T-helper 1 cell treated with Interleukin-12 subunit alpha and Interleukin-12 subunit beta and Interleukin-4 antibody, amounts not matched to agents 30 μg/mL and 1 μg/mL, for 36 hours (primary cell): Measurements from ENCODE around the gene ZFP62.

Experiments
- H3K27ac Mint-ChIP-seq: one replicate; pipeline ENCODE4 v1.8.0; 2021; ENCODE audit warnings: mild to moderate bottlenecking, mixed read lengths
- H3K27me3 Mint-ChIP-seq: one replicate; pipeline ENCODE4 v1.8.0; 2021; ENCODE audit warnings: low read depth, mixed read lengths
- H3K36me3 Mint-ChIP-seq: one replicate; pipeline ENCODE4 v1.8.0; 2021; ENCODE audit warnings: low read depth, mixed read lengths
- H3K4me1 Mint-ChIP-seq: one replicate; pipeline ENCODE4 v1.8.0; 2021; ENCODE audit warnings: low read depth, mixed read lengths
- H3K4me3 Mint-ChIP-seq: one replicate; pipeline ENCODE4 v1.8.0; 2021; ENCODE audit warnings: mild to moderate bottlenecking, moderate library complexity, mixed read lengths
- H3K9me3 Mint-ChIP-seq: one replicate; pipeline ENCODE4 v1.8.0; 2021; ENCODE audit warnings: mixed read lengths

The ZFP62 gene

DNA sequence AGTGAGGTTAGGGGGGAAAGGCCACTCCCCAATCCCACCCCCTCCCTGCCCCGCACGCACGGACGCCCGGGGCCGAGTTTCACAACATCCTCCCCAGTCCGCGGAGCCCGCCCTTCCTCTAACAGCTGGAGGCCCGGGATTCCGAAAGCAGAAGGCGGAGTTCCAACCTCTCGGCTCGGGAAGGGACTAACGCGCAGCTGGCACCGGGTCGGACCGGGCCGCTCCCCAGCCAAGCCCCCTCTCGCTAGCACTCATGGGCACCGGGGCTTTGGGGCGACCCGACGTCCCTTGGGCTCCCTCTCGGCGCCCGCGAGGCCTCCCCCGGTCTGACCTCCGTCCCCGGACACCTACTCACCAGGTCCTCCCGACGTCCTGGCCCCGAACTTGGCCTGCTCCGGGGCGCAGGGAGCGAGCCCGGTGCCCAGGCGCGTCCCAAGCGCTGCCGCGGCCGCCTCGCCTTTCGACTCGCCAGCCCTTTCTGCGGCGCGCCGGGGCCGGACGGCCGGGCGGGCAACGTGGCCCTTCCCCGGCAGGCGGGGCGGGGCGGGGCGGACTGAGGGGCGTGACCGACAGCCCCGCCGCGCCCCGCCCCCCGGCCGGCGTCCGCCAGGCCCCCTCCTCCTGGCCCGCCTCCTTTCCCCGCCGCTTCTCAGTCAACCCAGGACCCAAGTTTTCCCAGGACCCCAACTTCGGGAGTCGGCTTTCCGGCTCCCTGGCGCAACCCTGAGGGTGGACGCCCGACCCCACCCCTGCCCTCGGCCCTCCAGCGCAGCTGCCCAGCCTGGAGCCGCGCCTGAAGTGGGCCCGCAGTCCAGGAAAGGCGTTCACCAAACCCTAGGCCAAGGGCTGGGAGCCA is 58.5 kb downstream of the ZFP62 start, which contains the start of gene MGAT1:
TSS of gene MGAT1 (minus strand) at position 482 of the 856 bp plus-strand sequence. CDS start 9,835 bp downstream, outside the sequence.
- H3K4me1 Mint-ChIP-seq = peaks cover 74% of the 10 kb centered on the region
- peaks cover 39% of the 10 kb centered on the region for H3K36me3 Mint-ChIP-seq
- peak within 1 kb of the TSS; percentile 88 for H3K27ac Mint-ChIP-seq
- H3K4me3 Mint-ChIP-seq = peak within 1 kb of the TSS; percentile 89
- H3K9me3 Mint-ChIP-seq = no peaks in the 10 kb centered on the region
- no peaks in the 10 kb centered on the region for H3K27me3 Mint-ChIP-seq

DNA sequence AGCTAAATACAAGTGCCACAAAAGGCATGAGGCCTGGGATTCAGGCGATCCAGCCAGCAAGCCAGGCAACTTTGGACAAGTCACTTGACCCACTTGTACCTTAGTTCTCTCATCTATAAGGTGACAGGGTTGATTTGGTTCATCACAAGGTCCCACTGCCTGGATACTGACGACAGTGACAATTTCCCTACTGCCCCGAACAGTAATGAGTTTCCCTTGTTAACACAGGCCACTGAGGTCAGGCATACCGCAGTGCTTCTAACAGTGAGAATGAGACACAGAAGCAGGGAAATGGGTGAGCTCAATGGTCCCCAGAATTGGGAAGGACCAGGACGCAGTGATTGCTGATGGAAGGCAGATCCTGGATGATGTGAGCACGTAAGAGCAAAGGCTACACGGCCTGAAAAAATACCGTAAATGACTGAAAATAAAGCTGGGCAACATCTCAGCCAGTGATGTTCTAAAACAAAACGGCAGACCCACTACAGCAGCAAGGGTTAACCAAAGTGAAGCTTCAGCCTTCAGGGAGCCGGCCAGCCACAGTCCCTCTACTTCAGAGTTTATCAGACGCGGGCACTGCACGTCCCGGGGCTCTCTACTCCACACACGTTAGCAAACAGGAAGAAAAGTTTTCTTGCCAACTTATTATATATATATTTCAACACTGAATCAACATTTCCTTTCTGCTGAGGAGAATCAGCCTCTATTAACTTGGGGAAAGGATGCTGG is 59.3 kb downstream of the ZFP62 start:
- peak overlapping the region; percentile 89 for H3K4me3 Mint-ChIP-seq
- no peaks in the 10 kb centered on the region for H3K9me3 Mint-ChIP-seq
- H3K27me3 Mint-ChIP-seq = no peaks in the 10 kb centered on the region
- peak overlapping the region; percentile 80 for H3K27ac Mint-ChIP-seq
- peaks cover 33% of the 10 kb centered on the region for H3K36me3 Mint-ChIP-seq
- peaks cover 67% of the 10 kb centered on the region for H3K4me1 Mint-ChIP-seq

DNA sequence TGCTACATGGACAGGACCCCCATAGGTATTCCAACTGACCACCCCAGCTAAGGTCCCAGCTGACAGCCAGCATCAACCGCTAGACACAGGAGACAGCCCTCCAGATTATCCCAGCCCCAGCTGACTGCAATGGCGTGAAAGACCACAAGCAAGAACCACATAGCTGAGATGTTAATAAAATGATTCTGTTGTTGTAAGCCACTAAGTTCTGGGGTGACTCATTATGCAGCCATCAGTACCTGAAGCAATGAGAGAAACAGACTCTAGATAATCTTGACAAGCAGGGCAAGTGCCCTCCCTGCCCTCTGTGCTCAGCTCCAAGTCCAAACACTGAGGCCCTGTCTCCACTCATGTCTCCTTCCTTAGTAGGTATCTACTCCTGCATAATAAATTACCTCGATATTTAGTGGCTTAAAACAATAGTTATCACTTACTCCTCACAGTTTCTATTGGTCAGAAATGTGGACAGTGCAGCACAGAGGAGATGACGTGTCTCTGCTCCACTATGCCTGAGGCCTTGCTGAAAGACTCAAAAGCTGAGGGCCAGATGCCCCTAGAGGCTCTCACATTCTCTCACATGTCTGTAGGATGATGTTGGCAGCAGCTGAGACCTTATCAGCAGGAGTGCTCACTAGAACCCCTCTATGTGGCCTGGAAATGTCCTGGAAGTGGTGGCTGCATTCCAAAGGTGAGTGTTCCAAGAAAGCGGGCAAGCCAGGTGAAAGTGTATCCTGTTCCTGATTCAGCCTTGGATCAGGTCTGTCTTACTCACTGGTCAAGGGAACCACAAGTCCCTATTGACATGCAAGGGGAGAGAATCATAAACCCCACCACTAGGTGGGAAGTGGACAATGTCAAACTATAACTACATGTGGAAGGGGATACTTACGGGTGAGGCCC is 60.9 kb downstream of the ZFP62 start:
- Mint-ChIP-seq H3K36me3 (peaks cover 28% of the 10 kb centered on the region), H3K27ac (peak overlapping the region; percentile 62), H3K9me3 (no peaks in the 10 kb centered on the region)

DNA sequence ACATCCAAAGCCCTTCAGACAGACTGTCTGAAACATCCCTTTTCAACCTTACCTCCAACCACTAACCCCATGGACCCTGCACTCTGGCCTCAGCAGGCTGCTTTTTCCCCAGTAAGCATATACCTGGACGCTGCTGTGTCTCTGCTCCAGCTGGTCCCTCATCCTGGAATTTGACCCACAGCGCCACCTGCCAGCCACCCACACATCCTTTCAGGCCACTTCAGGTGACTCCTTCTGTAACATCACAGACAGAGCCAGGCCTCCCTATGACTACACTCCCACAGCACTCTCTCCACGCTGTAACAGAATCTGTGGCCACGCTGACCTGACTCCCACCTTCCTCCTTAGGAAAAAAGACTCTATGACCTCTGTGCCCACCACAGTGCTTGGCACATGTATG is 61.9 kb downstream of the ZFP62 start:
- Mint-ChIP-seq H3K9me3 (no peaks in the 10 kb centered on the region), H3K4me3 (peak overlapping the region; percentile 21), H3K4me1 (peaks cover 58% of the 10 kb centered on the region), H3K36me3 (peaks cover 35% of the 10 kb centered on the region), H3K27ac (peak overlapping the region; percentile 37), H3K27me3 (no peaks in the 10 kb centered on the region)

More for the DNA sequence above, 60.9 kb downstream of the ZFP62 start:
- Mint-ChIP-seq H3K27me3 (no peaks in the 10 kb centered on the region), H3K4me1 (peaks cover 63% of the 10 kb centered on the region), H3K4me3 (peak overlapping the region; percentile 89)

DNA sequence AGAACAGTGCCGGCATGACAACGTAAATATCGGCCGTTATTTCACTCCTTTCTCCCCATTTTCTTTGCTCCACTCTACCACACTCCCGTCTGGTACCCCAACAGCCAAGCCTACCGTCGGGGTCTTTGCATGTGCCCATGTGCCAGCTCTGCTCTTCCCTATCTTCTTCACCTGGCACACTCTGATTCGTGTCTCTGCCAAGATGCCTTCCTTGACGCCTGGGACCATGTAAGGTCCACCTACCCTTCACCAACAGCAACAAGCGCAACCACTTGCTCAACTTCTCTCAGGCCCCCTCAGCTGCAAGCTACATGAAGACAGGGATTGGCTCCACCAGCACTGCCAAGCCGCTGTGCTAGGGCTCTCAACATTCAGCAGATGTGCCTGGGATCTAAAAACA is 62.9 kb downstream of the ZFP62 start:
- Mint-ChIP-seq H3K27ac (no peak overlapping the region), H3K9me3 (no peaks in the 10 kb centered on the region), H3K27me3 (no peaks in the 10 kb centered on the region), H3K36me3 (peaks cover 37% of the 10 kb centered on the region), H3K4me1 (peaks cover 61% of the 10 kb centered on the region), H3K4me3 (no peak overlapping the region)
